ENCODE measurements around the gene TRIM40. TPM values are rescaled to one million over a fixed set of nuclear protein-coding genes. Genes with fewer than 3 reads are reported as not detected.

The TRIM40 gene
- not detected in 2 replicates for total RNA-seq (2012; rRNA removed)

- Histone ChIP-seq H3K36me3 (ENCODE audit: insufficient read depth, low read length) (no peaks in the 10 kb centered on the region), H3K9ac (ENCODE audit: low read depth, low read length) (no peak within 1 kb of the TSS), H3K9me3 (replicated peaks; ENCODE audit: low read length) (no peaks in the 10 kb centered on the region), H3K4me3 (ENCODE audit: low read length) (no peak within 1 kb of the TSS), H3K4me2 (ENCODE audit: low read length) (no peak within 1 kb of the TSS), H3K4me1 (ENCODE audit: control insufficient read depth, insufficient read depth, low read length) (no peaks in the 10 kb centered on the region), H3K27me3 (ENCODE audit: control insufficient read depth, insufficient read depth, low read length) (peaks cover 60% of the 10 kb centered on the region)
These were observed at the start of gene TRIM40 for GRCh38 chr6:30135757-30136156. Gene TRIM40, plus strand, starts transcription at chr6:30136140. Its CDS starts 897 bp downstream, at chr6:30137037.

- Histone ChIP-seq H3K9ac (ENCODE audit: low read depth, low read length) (no peak overlapping the region), H3K36me3 (ENCODE audit: insufficient read depth, low read length) (no peaks in the 10 kb centered on the region), H3K4me1 (ENCODE audit: control insufficient read depth, insufficient read depth, low read length) (peaks cover 13% of the 10 kb centered on the region), H3K4me3 (ENCODE audit: low read length) (no peak overlapping the region), H3K4me2 (ENCODE audit: low read length) (no peak overlapping the region), H3K9me3 (replicated peaks; ENCODE audit: low read length) (no peaks in the 10 kb centered on the region), H3K27me3 (ENCODE audit: control insufficient read depth, insufficient read depth, low read length) (peaks cover 16% of the 10 kb centered on the region)
These were observed 48.1 kb upstream of the TRIM40 start for GRCh38 chr6:30087876-30088275.

- Histone ChIP-seq H3K9me3 (replicated peaks; ENCODE audit: low read length) (no peaks in the 10 kb centered on the region), H3K27me3 (ENCODE audit: control insufficient read depth, insufficient read depth, low read length) (peaks cover 49% of the 10 kb centered on the region), H3K4me2 (ENCODE audit: low read length) (peak overlapping the region; percentile 47), H3K4me1 (ENCODE audit: control insufficient read depth, insufficient read depth, low read length) (peaks cover 20% of the 10 kb centered on the region), H3K36me3 (ENCODE audit: insufficient read depth, low read length) (no peaks in the 10 kb centered on the region), H3K4me3 (ENCODE audit: low read length) (no peak overlapping the region), H3K9ac (ENCODE audit: low read depth, low read length) (no peak overlapping the region)
These were observed 44.2 kb upstream of the TRIM40 start for GRCh38 chr6:30091577-30092381.

GRCh38 chr6:30092852-30093543 lies 42.9 kb upstream of the TRIM40 start:
- Histone ChIP-seq H3K36me3 (ENCODE audit: insufficient read depth, low read length) (no peaks in the 10 kb centered on the region), H3K9me3 (replicated peaks; ENCODE audit: low read length) (no peaks in the 10 kb centered on the region), H3K27me3 (ENCODE audit: control insufficient read depth, insufficient read depth, low read length) (peaks cover 57% of the 10 kb centered on the region)

GRCh38 chr6:30093951-30094661 lies 41.8 kb upstream of the TRIM40 start:
- no peak overlapping the region for H3K4me3 ChIP-seq (ENCODE audit: low read length)
- no peak overlapping the region for H3K4me2 ChIP-seq (ENCODE audit: low read length)
- H3K9ac ChIP-seq (ENCODE audit: low read depth, low read length) = no peak overlapping the region
- peaks cover 63% of the 10 kb centered on the region for H3K27me3 ChIP-seq (ENCODE audit: control insufficient read depth, insufficient read depth, low read length)
- no peaks in the 10 kb centered on the region for H3K9me3 ChIP-seq (replicated peaks; ENCODE audit: low read length)
- peaks cover 20% of the 10 kb centered on the region for H3K4me1 ChIP-seq (ENCODE audit: control insufficient read depth, insufficient read depth, low read length)
- H3K36me3 ChIP-seq (ENCODE audit: insufficient read depth, low read length) = no peaks in the 10 kb centered on the region

More at GRCh38 chr6:30092852-30093543, 42.9 kb upstream of the TRIM40 start:
- Histone ChIP-seq H3K9ac (ENCODE audit: low read depth, low read length) (no peak overlapping the region), H3K4me3 (ENCODE audit: low read length) (no peak overlapping the region), H3K4me2 (ENCODE audit: low read length) (no peak overlapping the region), H3K4me1 (ENCODE audit: control insufficient read depth, insufficient read depth, low read length) (peaks cover 20% of the 10 kb centered on the region)

- Histone ChIP-seq H3K4me2 (ENCODE audit: low read length) (no peak overlapping the region), H3K4me1 (ENCODE audit: control insufficient read depth, insufficient read depth, low read length) (peaks cover 28% of the 10 kb centered on the region), H3K9me3 (replicated peaks; ENCODE audit: low read length) (no peaks in the 10 kb centered on the region), H3K27me3 (ENCODE audit: control insufficient read depth, insufficient read depth, low read length) (peaks cover 79% of the 10 kb centered on the region), H3K9ac (ENCODE audit: low read depth, low read length) (no peak overlapping the region), H3K4me3 (ENCODE audit: low read length) (no peak overlapping the region), H3K36me3 (ENCODE audit: insufficient read depth, low read length) (no peaks in the 10 kb centered on the region)
These were observed 39.1 kb upstream of the TRIM40 start for GRCh38 chr6:30096829-30097228.

GRCh38 chr6:30097902-30098768 lies 37.8 kb upstream of the TRIM40 start:
- Histone ChIP-seq H3K4me2 (ENCODE audit: low read length) (no peak overlapping the region), H3K27me3 (ENCODE audit: control insufficient read depth, insufficient read depth, low read length) (peaks cover 75% of the 10 kb centered on the region), H3K36me3 (ENCODE audit: insufficient read depth, low read length) (no peaks in the 10 kb centered on the region), H3K9me3 (replicated peaks; ENCODE audit: low read length) (no peaks in the 10 kb centered on the region), H3K4me3 (ENCODE audit: low read length) (no peak overlapping the region), H3K4me1 (ENCODE audit: control insufficient read depth, insufficient read depth, low read length) (peaks cover 33% of the 10 kb centered on the region), H3K9ac (ENCODE audit: low read depth, low read length) (no peak overlapping the region)

GRCh38 chr6:30100154-30100553 lies 35.8 kb upstream of the TRIM40 start:
- Histone ChIP-seq H3K27me3 (ENCODE audit: control insufficient read depth, insufficient read depth, low read length) (peaks cover 75% of the 10 kb centered on the region), H3K4me1 (ENCODE audit: control insufficient read depth, insufficient read depth, low read length) (peaks cover 38% of the 10 kb centered on the region), H3K9ac (ENCODE audit: low read depth, low read length) (no peak overlapping the region), H3K4me2 (ENCODE audit: low read length) (peak overlapping the region; percentile 83), H3K9me3 (replicated peaks; ENCODE audit: low read length) (no peaks in the 10 kb centered on the region), H3K36me3 (ENCODE audit: insufficient read depth, low read length) (no peaks in the 10 kb centered on the region), H3K4me3 (ENCODE audit: low read length) (no peak overlapping the region)

- Histone ChIP-seq H3K4me2 (ENCODE audit: low read length) (peak overlapping the region; percentile 83), H3K9ac (ENCODE audit: low read depth, low read length) (no peak overlapping the region), H3K27me3 (ENCODE audit: control insufficient read depth, insufficient read depth, low read length) (peaks cover 73% of the 10 kb centered on the region), H3K4me3 (ENCODE audit: low read length) (peak overlapping the region; percentile 63), H3K36me3 (ENCODE audit: insufficient read depth, low read length) (no peaks in the 10 kb centered on the region), H3K9me3 (replicated peaks; ENCODE audit: low read length) (no peaks in the 10 kb centered on the region), H3K4me1 (ENCODE audit: control insufficient read depth, insufficient read depth, low read length) (peaks cover 32% of the 10 kb centered on the region)
These were observed 35.1 kb upstream of the TRIM40 start for GRCh38 chr6:30100585-30101443.

All from skeletal muscle satellite cell (primary cell).